PFSK-1 (cell line): Measurements from ENCODE around the gene HS3ST3B1.
A peak's percentile ranks its signal among the peaks of the same experiment; 100 is the strongest.

Experiments used
- FOXP2 ChIP-seq: optimal IDR thresholded peaks from 2 replicates; pipeline ENCODE3; 2011; ENCODE audit warnings: borderline replicate concordance, control low read depth, inconsistent platforms; ENCODE audit not compliant: insufficient read depth; ENCODE audit errors: extremely low read length, extremely low read depth
- POLR2AphosphoS5 ChIP-seq: IDR thresholded peaks from 2 replicates; pipeline ENCODE4 v1.6.1; 2012; ENCODE audit warnings: low read depth, mild to moderate bottlenecking, control low read depth, low read length, moderate library complexity
- SIN3A ChIP-seq: IDR thresholded peaks from 2 replicates; pipeline ENCODE4 v1.6.1; 2012; ENCODE audit warnings: mild to moderate bottlenecking, low read length, moderate library complexity, borderline replicate concordance; ENCODE audit not compliant: insufficient read depth
- TAF1 ChIP-seq: IDR thresholded peaks from 2 replicates; pipeline ENCODE4 v1.6.1; 2012; ENCODE audit warnings: low read length, control low read depth, borderline replicate concordance; ENCODE audit not compliant: insufficient read depth
- TF ChIP-seq, protein P1 (sequence below), 2 experiments: IDR thresholded peaks; 2 replicates each; pipeline versions ENCODE4 v1.6.1 to v1.8.0; 2011 to 2012; ENCODE audit warnings: low read depth in 2 of 2, low read length in 2 of 2, control low read depth in 1 of 2, inconsistent platforms in 1 of 2, mild to moderate bottlenecking in 1 of 2, moderate library complexity in 1 of 2; ENCODE audit not compliant: insufficient read depth in 1 of 2

The HS3ST3B1 gene

DNA sequence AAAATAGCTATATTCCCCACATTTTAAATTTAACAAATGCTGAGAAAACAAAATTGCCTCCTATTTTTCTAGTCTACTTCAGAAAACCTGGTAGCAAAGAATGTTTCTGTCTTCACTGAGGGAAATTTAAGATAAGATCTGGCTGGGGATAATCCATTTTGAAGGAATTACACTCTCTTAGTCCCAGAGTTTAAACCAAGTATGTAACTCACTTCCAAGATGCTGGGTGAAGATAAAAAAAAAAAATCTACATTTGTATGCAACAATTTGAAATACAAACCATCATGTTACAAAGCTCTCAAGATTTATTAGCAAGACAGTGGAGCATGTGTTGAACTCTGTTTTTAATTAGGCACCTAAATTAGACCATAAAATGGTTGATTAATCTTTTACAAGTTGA, 5.7 kb downstream of the HS3ST3B1 start:
- no peak for TF ChIP-seq FOXP2
- TF ChIP-seq SIN3A = no peak
- TF ChIP-seq, protein P1, sequence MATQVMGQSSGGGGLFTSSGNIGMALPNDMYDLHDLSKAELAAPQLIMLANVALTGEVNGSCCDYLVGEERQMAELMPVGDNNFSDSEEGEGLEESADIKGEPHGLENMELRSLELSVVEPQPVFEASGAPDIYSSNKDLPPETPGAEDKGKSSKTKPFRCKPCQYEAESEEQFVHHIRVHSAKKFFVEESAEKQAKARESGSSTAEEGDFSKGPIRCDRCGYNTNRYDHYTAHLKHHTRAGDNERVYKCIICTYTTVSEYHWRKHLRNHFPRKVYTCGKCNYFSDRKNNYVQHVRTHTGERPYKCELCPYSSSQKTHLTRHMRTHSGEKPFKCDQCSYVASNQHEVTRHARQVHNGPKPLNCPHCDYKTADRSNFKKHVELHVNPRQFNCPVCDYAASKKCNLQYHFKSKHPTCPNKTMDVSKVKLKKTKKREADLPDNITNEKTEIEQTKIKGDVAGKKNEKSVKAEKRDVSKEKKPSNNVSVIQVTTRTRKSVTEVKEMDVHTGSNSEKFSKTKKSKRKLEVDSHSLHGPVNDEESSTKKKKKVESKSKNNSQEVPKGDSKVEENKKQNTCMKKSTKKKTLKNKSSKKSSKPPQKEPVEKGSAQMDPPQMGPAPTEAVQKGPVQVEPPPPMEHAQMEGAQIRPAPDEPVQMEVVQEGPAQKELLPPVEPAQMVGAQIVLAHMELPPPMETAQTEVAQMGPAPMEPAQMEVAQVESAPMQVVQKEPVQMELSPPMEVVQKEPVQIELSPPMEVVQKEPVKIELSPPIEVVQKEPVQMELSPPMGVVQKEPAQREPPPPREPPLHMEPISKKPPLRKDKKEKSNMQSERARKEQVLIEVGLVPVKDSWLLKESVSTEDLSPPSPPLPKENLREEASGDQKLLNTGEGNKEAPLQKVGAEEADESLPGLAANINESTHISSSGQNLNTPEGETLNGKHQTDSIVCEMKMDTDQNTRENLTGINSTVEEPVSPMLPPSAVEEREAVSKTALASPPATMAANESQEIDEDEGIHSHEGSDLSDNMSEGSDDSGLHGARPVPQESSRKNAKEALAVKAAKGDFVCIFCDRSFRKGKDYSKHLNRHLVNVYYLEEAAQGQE (IDR thresholded peaks at IDR 0.05; ENCODE audit: insufficient read depth in 1 of 2, low read depth in 2 of 2, low read length in 2 of 2) = no peak
- TF ChIP-seq TAF1 = no peak
- TF ChIP-seq POLR2AphosphoS5 = no peak

DNA sequence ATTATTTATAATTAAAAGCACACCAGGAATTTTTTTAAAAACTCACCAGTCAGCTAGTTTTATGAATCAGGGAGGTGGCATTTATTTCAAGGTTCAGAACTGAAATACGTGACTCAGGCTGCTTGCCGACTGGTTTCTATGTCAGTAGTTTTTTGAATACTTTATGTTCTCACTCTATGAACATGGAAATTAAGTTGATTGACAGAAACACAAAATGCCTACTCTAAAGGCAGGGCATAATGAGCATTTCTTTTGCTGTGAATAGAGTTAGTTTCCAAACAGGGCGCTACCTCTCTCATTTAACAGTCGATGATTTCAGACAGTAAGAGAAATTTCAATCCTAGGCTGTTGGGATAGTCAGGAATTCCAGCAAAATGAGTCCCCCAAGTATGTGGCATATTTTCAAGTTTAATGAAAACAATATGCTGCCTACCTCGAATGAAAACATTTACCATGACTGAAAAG, 6.7 kb downstream of the HS3ST3B1 start:
- TF ChIP-seq POLR2AphosphoS5 = no peak
- no peak for TF ChIP-seq SIN3A
- TF ChIP-seq FOXP2 = no peak
- TF ChIP-seq TAF1 = no peak
- TF ChIP-seq, protein P1 (IDR thresholded peaks at IDR 0.05; ENCODE audit: insufficient read depth in 1 of 2, low read depth in 2 of 2, low read length in 2 of 2) = no peak

DNA sequence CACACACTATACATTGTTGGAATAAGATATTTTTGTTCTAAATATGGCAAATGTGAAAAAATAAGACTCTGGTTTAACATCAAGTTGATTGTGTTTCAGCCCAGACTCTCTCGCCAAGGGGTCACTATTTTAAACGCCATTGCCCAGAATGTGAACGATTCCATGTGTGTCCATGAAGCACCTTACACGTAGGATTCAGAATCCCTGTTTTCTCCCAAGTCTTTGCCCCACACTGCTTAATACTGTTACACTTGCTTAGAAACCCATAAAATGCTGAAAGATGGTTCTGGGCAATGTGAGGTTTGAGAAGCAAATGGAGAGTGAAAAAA, 7.7 kb downstream of the HS3ST3B1 start:
- TF ChIP-seq, protein P1 (IDR thresholded peaks at IDR 0.05; ENCODE audit: insufficient read depth in 1 of 2, low read depth in 2 of 2, low read length in 2 of 2) = no peak
- TF ChIP-seq SIN3A (no peak), POLR2AphosphoS5 (no peak), TAF1 (no peak), FOXP2 (no peak)

DNA sequence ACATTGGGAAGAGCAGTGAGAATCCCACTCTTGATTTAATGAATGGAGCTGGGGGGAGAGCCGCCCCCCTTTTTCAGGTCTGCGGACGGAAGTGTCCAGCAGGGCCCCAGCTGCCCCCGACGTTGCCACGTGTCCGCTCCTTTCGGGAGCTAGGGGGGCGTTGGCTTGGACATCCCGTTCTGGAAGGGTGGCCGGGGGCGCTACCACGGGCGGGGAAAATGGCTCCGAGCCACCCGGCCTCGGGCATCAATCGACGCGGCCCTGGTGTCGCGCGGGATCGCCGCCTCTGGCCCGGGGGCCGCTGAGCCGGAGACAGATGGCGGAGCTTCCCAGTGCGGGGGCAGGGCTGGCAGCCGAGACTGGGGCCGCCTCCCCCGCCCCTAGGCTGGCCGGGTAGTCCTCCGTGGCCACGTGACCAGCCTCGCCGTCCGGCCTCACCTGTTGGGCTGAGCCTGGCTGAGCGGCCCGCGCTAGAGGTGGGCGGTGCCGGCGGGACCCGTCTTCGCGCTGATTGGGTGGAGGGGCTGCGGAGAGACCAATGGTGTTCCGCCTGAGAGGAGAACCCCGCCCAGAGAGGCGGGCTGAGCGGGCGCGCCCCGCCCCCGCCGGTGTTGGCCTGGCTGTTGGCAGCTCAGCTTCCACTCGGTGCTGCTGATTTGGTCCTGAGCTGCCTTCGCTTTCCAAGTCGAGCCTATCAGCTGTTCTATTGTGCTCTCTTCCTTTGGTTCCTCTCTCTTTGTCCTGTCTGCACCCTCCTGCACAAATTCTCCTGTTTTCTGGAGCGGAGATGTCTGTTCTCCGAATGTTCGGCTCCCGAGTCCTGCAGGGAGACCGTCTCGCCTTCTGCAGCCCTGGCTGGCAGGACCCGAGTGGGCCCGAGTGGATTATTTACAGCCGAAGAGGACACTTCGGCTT, 8.3 kb downstream of the HS3ST3B1 start:
- TF ChIP-seq SIN3A (0 out of 2 replicates have a peak, but pooled peaks have one; percentile 52), TAF1 (peak; percentile 3; the same call in 1 of the 2 replicates), FOXP2 (no peak), POLR2AphosphoS5 (peak; percentile 44; the same call in 1 of the 2 replicates)
- TF ChIP-seq, protein P1 (IDR thresholded peaks at IDR 0.05; ENCODE audit: insufficient read depth in 1 of 2, low read depth in 2 of 2, low read length in 2 of 2) = no peak
